ENCODE results near the gene UBA6.
A peak's percentile ranks its signal among the peaks of the same experiment; 100 is the strongest.

DNA sequence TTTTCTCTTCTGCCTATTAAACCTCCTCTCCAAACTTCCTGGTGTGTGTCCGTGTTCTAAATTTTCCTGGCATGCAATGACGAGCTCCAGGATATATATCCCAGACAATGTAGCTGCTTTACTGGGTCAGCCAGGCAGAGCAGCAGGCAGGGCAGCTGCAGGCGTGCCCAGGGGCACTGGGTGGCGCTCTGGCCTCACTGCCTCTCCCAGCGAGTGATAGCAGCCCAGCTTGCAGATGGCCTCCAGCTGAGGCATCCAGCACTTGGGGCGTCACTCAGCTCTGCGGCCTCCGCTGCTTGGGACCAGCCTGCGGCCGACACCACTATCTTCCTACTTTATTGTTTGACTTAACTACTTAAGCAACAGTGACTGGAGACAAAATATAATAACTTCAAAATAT is 23.0 kb upstream of the UBA6 start:
- TF ChIP-seq, protein P1, sequence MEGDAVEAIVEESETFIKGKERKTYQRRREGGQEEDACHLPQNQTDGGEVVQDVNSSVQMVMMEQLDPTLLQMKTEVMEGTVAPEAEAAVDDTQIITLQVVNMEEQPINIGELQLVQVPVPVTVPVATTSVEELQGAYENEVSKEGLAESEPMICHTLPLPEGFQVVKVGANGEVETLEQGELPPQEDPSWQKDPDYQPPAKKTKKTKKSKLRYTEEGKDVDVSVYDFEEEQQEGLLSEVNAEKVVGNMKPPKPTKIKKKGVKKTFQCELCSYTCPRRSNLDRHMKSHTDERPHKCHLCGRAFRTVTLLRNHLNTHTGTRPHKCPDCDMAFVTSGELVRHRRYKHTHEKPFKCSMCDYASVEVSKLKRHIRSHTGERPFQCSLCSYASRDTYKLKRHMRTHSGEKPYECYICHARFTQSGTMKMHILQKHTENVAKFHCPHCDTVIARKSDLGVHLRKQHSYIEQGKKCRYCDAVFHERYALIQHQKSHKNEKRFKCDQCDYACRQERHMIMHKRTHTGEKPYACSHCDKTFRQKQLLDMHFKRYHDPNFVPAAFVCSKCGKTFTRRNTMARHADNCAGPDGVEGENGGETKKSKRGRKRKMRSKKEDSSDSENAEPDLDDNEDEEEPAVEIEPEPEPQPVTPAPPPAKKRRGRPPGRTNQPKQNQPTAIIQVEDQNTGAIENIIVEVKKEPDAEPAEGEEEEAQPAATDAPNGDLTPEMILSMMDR (conservative IDR thresholded peaks at IDR 0.05; ENCODE audit: low read length): peak; percentile 24; the same call in 1 of the 2 replicates
- TF ChIP-seq EZH2phosphoT487 (IDR thresholded peaks at IDR 0.05; ENCODE audit: borderline replicate concordance): no peak
